Stomach (tissue), 9 donors: ENCODE data around the gene QRICH2. TPM values are rescaled to one million over a fixed set of nuclear protein-coding genes. Genes with fewer than 3 reads are reported as not detected.
A peak's percentile ranks its signal among the peaks of the same experiment; 100 is the strongest.

Experiments used
- DNase-seq, 2 donors: peaks; one replicate each; pipeline versions ENCODE4 v3.0.0 to v3.0.0-alpha.2; 2013 to 2019
- H3K27ac ChIP-seq, 5 donors: fragments of 200-600 bp in 4 of 5; sonication (generic) in 4 of 5; one replicate each; pipeline ENCODE4 v1.5.1; 2013 to 2019; ENCODE audit warnings: mild to moderate bottlenecking in 1 of 5, moderate library complexity in 1 of 5
- H3K27me3 ChIP-seq, 3 donors: fragments of 200-600 bp; sonication (generic); one replicate each; pipeline ENCODE4 v1.5.1; 2017 to 2019; ENCODE audit warnings: mixed run types in 1 of 3
- H3K36me3 ChIP-seq, 4 donors: fragments of 200-600 bp; sonication (generic); 1 replicate in 3 of 4; 2 replicates in 1 of 4; pipeline ENCODE4 v1.5.1; 2016 to 2019
- H3K4me1 ChIP-seq, 4 donors: fragments of 200-600 bp; sonication (generic); one replicate each; pipeline ENCODE4 v1.5.1; 2016 to 2019
- H3K4me3 ChIP-seq, 4 donors: fragments of 200-600 bp; sonication (generic) in 3 of 4; one replicate each; pipeline ENCODE4 v1.5.1; 2016 to 2019; ENCODE audit warnings: mild to moderate bottlenecking in 1 of 4
- H3K9me3 ChIP-seq, 4 donors: fragments of 200-600 bp; sonication (generic); one replicate each; pipeline ENCODE4 v1.5.1; 2016 to 2019
- EP300 ChIP-seq: sonication (generic); formaldehyde crosslinking; IDR thresholded peaks from one replicate; pipeline ENCODE4 v1.6.1; 2017; ENCODE audit warnings: antibody characterized with exemption
- POLR2A ChIP-seq, 4 donors: fragments of 450-650 bp; IDR thresholded peaks; one replicate each; pipeline ENCODE4 v1.6.1; 2016; ENCODE audit warnings: antibody characterized with exemption in 4 of 4, control low read depth in 2 of 4, mild to moderate bottlenecking in 1 of 4, moderate library complexity in 1 of 4
- POLR2AphosphoS5 ChIP-seq, 3 donors: sonication (generic); formaldehyde crosslinking; IDR thresholded peaks; one replicate each; pipeline ENCODE4 v1.6.1; 2016; ENCODE audit warnings: antibody characterized with exemption in 3 of 3
- WGBS, 5 donors: extraction: QIAGEN DNeasy Blood & Tissue Kit in 3 of 5; methylation state at CpG; one replicate each; pipeline versions ENCODE4 v1.1.5 to v1.1.7; 2013 to 2018; 5-methylcytosine and 5-hydroxymethylcytosine counted together
- intact Hi-C: fragments of 100-400 bp; cut with DNase I; formaldehyde crosslinking; loops from one replicate; pipeline ENCODE4 v1.15.1; 2023; ENCODE audit warnings: low total_unique reads
- polyA plus RNA-seq, 3 donors: library from polyadenylated mRNA; stranded (reverse); fragments of 200-250 nt; gene quantifications; one replicate each; pipeline ENCODE4 v1.2.3, GENCODE V29; 2013
- total RNA-seq, 5 donors: library from RNA; depleted of rRNA; stranded (reverse); fragments of >200 nt; gene quantifications; one replicate each; pipeline versions ENCODE4 v1.1.0 to v1.2.3, GENCODE V29; 2014 to 2016
- TF ChIP-seq, protein P1 (sequence below), 7 experiments: fragments of 450-650 bp in 4 of 7; fragments of 200-600 bp in 3 of 7; sonication (generic) in 3 of 7; IDR thresholded peaks; one replicate each; pipeline ENCODE4 v1.5.1; 2016 to 2019; ENCODE audit warnings: antibody characterized with exemption in 7 of 7, control low read depth in 2 of 7, mild to moderate bottlenecking in 1 of 7
- donor health status: healthy with polysubstance abuse.
- donor health status: Bipolar disorder and iron deficiency.
- donor health status: healthy.

Gene QRICH2
- total and polyA plus RNA-seq, 8 donors = 0.72 to 12.5 (median 3.9) TPM

DNA sequence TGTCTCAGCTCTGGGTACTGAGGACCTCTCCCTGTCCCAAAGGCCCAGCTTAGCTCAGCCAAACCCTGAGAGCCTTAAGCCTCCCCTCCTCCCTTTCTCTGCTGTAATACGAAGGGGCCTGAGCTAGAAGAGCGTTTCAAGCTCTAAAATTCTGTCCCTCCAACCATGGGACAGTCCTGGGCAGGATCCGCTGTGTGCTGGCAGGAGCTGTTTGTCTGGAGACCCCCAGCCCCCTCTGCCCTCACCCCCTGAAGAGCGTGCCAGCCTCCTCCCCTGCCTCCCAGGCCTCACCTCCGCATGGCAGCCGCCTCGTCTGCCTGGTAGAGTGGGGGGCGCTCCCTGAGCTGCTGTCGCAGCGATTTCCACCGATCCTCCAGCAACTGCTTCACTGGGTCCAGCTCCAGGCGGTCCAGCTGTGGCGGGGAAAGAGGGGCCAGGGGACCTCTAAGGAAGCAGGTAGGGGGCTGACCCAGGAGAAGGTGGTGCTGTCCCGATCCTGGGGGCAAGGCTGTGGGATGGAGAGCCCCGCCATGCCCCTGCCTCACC is 28.3 kb downstream of the QRICH2 start:
- TF ChIP-seq, protein P1, sequence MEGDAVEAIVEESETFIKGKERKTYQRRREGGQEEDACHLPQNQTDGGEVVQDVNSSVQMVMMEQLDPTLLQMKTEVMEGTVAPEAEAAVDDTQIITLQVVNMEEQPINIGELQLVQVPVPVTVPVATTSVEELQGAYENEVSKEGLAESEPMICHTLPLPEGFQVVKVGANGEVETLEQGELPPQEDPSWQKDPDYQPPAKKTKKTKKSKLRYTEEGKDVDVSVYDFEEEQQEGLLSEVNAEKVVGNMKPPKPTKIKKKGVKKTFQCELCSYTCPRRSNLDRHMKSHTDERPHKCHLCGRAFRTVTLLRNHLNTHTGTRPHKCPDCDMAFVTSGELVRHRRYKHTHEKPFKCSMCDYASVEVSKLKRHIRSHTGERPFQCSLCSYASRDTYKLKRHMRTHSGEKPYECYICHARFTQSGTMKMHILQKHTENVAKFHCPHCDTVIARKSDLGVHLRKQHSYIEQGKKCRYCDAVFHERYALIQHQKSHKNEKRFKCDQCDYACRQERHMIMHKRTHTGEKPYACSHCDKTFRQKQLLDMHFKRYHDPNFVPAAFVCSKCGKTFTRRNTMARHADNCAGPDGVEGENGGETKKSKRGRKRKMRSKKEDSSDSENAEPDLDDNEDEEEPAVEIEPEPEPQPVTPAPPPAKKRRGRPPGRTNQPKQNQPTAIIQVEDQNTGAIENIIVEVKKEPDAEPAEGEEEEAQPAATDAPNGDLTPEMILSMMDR (IDR thresholded peaks at IDR 0.05) = peak in 1 of 7 experiments; percentile 28
- TF ChIP-seq POLR2AphosphoS5 (IDR thresholded peaks at IDR 0.05) = no peak
- whole genome bisulfite sequencing, 5 donors = 79 to 89% (median 86%) methylated on average over 8 to 15 of the region's 15 CpGs
- intact Hi-C loops = loop anchor here (5.0 kb wide), 1 partner anchor 158 kb away; no protein-coding TSS in a partner anchor

DNA sequence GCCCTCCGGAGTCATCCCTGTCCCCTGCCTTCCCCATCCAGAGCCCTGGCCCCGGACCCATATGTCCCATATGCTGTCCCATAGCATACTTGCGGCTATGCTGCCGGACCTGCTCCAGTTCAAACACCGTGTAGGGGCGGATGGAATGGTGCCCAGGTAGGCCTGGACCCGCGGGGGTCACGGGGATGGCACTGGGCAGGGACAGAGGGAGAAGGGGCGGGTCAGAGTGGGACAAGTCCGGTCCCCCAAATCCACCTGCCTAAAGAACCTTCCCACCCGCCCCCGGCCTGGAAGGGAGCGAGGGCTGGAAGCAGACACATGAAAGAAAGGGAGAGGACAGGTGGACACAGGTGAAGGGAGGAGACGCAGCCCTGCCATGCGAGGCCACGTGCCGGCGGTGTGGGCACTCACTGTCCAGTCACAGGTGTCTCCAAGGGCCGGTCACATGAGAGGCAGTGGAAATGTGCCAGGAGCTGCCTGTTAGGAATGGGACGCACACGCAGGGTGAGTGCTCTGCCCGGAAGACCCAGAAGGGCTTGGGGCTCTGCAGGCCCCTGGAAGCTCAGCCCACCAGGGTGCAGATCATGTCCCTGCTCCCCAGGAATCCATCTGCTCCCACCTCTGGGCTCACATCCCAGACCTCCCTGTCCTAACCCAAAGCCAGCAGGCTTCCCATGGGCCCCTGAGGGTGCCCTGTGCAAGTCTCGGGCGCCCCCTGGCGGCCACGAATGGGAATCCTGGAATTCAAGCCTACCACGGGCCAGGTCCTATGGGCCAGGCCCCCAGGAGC is 28.9 kb downstream of the QRICH2 start:
- Histone ChIP-seq H3K27me3 (no peaks in the 10 kb centered on the region), H3K9me3 (no peaks in the 10 kb centered on the region), H3K36me3 (no peaks in the 10 kb centered on the region), H3K4me3 (no peak overlapping the region), H3K4me1 (peaks cover 8 to 20% (median 15%) of the 10 kb centered on the region in 4 donors), H3K27ac (no peak overlapping the region)
- 33 to 48% (median 43%) methylated on average over 27 to 28 of the region's 28 CpGs for WGBS, 5 donors
- DNase-seq = peak; percentile 92 to 95
- intact Hi-C loops = loop anchor here (5.0 kb wide), 1 partner anchor 157 kb away; no protein-coding TSS in a partner anchor
- no peak for TF ChIP-seq EP300
- TF ChIP-seq, protein P1 (IDR thresholded peaks at IDR 0.05) = peak in 6 of 7 experiments; percentile 80 to 99 (median 94)
- no peak for TF ChIP-seq POLR2A (IDR thresholded peaks at IDR 0.05)
- peak in 1 of 3 donors; percentile 61 for TF ChIP-seq POLR2AphosphoS5 (IDR thresholded peaks at IDR 0.05)

More for the DNA sequence above, 28.3 kb downstream of the QRICH2 start:
- Histone ChIP-seq H3K4me1 (peaks cover 7 to 15% (median 11%) of the 10 kb centered on the region in 4 donors), H3K9me3 (no peaks in the 10 kb centered on the region), H3K27ac (no peak overlapping the region), H3K36me3 (no peaks in the 10 kb centered on the region), H3K27me3 (no peaks in the 10 kb centered on the region), H3K4me3 (no peak overlapping the region)
- DNase-seq = no peak

DNA sequence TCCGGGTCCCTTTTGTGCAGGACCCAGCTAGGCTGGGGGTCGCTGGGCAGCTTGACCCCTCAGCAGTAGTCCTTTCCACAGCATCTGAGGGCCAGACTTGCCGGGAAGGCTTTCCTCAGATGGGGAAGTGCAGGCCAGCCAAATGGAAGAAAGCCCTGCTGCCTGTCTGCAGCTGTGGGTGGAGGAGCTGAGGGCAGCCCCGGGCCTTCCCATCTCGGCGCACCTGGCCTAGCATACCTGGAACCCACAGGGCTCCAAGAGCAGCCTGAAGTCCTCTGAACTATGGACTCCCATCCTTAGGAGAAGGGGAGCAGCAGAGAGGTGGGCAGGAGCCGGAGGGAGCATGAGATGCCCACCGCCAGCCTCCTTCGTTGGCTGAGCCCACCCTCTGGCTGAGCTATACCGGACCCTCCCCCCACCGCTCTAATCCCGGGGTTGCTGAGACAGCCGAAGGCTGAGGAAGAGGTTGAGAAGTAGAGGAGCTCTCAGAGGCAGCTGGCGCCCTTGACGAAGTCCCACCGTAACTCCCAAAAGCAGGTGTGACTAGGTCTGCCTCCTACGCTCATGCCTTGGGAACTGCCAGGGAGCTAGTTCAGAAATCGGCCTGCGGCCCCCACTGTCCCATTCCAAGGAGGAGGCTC is 29.7 kb downstream of the QRICH2 start:
- H3K27ac ChIP-seq = no peak overlapping the region
- WGBS, 5 donors = 81 to 92% (median 84%) methylated on average over 14 to 19 of the region's 19 CpGs
- H3K9me3 ChIP-seq = no peaks in the 10 kb centered on the region
- H3K27me3 ChIP-seq = no peaks in the 10 kb centered on the region
- intact Hi-C loops = loop anchor here (5.0 kb wide), 1 partner anchor 156 kb away; no protein-coding TSS in a partner anchor
- no peak overlapping the region for H3K4me3 ChIP-seq
- H3K4me1 ChIP-seq = peaks cover 14 to 28% (median 22%) of the 10 kb centered on the region in 4 donors
- no peaks in the 10 kb centered on the region for H3K36me3 ChIP-seq
- DNase-seq = no peak
- no peak for TF ChIP-seq POLR2AphosphoS5 (IDR thresholded peaks at IDR 0.05)
- TF ChIP-seq, protein P1 (IDR thresholded peaks at IDR 0.05) = no peak
